Upper lobe of left lung (tissue), 6 donors: ENCODE measurements around the gene UGT1A9. TPM values are rescaled to one million over a fixed set of nuclear protein-coding genes. Genes with fewer than 3 reads are reported as not detected.
"Not testable (repeated sequence)": the region's sequence is repeated elsewhere in the genome, so short reads cannot be mapped to it uniquely, and the experiment has no call there.

ENCODE experiments used
- ATAC-seq, 2 donors: fragments of 200-7000 bp; cut with Tn5 transposase; one replicate each; pipeline ENCODE4 v1.9.1; 2022; ENCODE audit warnings: mild to moderate bottlenecking in 2 of 2, moderate library complexity in 2 of 2; ENCODE audit not compliant: low FRiP score in 2 of 2
- DNase-seq, 2 donors: peaks; one replicate each; pipeline ENCODE4 v3.0.0-alpha.2; 2019 to 2020
- H3K27ac ChIP-seq, 4 donors: fragments of 200-600 bp; sonication (generic); one replicate each; pipeline ENCODE4 v1.5.1; 2016 to 2019
- H3K27me3 ChIP-seq, 4 donors: fragments of 200-600 bp; sonication (generic); one replicate each; pipeline ENCODE4 v1.5.1; 2017 to 2019
- H3K36me3 ChIP-seq, 4 donors: fragments of 200-600 bp; sonication (generic); one replicate each; pipeline ENCODE4 v1.5.1; 2016 to 2019
- H3K4me1 ChIP-seq, 4 donors: fragments of 200-600 bp; sonication (generic); one replicate each; pipeline ENCODE4 v1.5.1; 2018 to 2019
- H3K4me3 ChIP-seq, 4 donors: fragments of 200-600 bp; sonication (generic); one replicate each; pipeline ENCODE4 v1.5.1; 2017 to 2019; ENCODE audit warnings: mild to moderate bottlenecking in 2 of 4, moderate library complexity in 1 of 4
- H3K9me3 ChIP-seq, 4 donors: fragments of 200-600 bp; sonication (generic); one replicate each; pipeline ENCODE4 v1.5.1; 2018 to 2019
- CTCF ChIP-seq, 6 experiments: fragments of 450-650 bp in 4 of 6; fragments of 200-600 bp in 2 of 6; sonication (generic) in 2 of 6; IDR thresholded peaks; one replicate each; pipeline ENCODE4 v1.5.1; 2016 to 2019; ENCODE audit warnings: antibody characterized with exemption in 6 of 6
- EP300 ChIP-seq, 4 donors: sonication (generic); formaldehyde crosslinking; IDR thresholded peaks; one replicate each; pipeline ENCODE4 v1.5.1; 2017; ENCODE audit warnings: antibody characterized with exemption in 4 of 4, control low read depth in 2 of 4
- POLR2A ChIP-seq, 4 donors: fragments of 450-650 bp; IDR thresholded peaks; one replicate each; pipeline ENCODE4 v1.5.1; 2016 to 2017; ENCODE audit warnings: antibody characterized with exemption in 4 of 4, mild to moderate bottlenecking in 2 of 4
- POLR2AphosphoS5 ChIP-seq, 2 donors: sonication (generic); formaldehyde crosslinking; IDR thresholded peaks; one replicate each; pipeline ENCODE4 v1.5.1; 2017; ENCODE audit warnings: antibody characterized with exemption in 2 of 2
- WGBS, 2 donors: methylation state at CpG; one replicate each; pipeline ENCODE4 v1.1.5; 2017 to 2018; 5-methylcytosine and 5-hydroxymethylcytosine counted together
- total RNA-seq, 6 donors: library from RNA; depleted of rRNA in 4 of 6; stranded (reverse); fragments of >200 nt in 4 of 6; gene quantifications; one replicate each; pipeline versions ENCODE4 v1.1.0 to v1.2.1, GENCODE V29; 2016 to 2021
- donor health status: DM: no; HTN: no; CAD: no; lungs with moderate emphysema.
- donor health status: DM: no; HTN: yes; CAD: no; lungs with severe emphysema.

Gene UGT1A9
- total RNA-seq, 6 donors from 2014 or later = not detected

- ATAC-seq (no peak), DNase-seq (no peak)
- Histone ChIP-seq H3K9me3 (no peaks in the 10 kb centered on the region), H3K27me3 (no peaks in the 10 kb centered on the region), H3K36me3 (no peaks in the 10 kb centered on the region), H3K27ac (no peak overlapping the region), H3K4me1 (no peaks in the 10 kb centered on the region), H3K4me3 (no peak overlapping the region)
- 88 to 93% methylated on average over 8 of the region's 8 CpGs for WGBS, 2 donors
- TF ChIP-seq POLR2AphosphoS5 (IDR thresholded peaks at IDR 0.05) (no peak), POLR2A (IDR thresholded peaks at IDR 0.05) (no peak), EP300 (IDR thresholded peaks at IDR 0.05) (no peak), CTCF (IDR thresholded peaks at IDR 0.05) (no peak)
These were observed 27.8 kb downstream of the UGT1A9 start for GRCh38 chr2:233699424-233700027.

DNA sequence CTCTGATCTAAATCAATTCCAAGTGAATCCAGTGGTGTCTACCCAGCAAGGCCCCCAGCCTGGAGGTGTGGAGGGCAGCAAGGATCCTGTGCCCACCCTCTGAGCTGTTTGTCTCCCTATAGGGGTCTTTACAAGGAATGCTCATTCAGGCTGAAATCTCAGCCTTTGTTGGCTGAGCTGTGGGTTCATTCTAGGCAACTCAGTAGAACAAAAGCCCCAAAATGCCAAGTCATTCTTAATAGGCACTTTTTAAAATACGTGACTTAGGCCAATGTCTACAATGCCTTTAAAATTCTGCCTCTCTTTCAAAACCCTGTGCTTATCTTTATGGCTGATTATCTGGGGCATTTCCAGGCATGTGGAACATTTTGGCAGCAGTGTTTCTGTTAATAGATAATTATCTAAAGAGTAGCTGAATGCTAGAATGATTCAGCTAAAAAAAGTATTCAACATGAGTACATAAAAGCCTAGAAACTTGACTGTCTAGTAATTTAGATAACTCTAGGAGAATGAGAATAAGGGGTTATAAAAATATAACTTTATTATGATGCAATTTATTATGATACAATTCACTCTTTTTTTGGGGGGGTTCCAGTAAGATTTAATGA, 28.4 kb downstream of the UGT1A9 start:
- Histone ChIP-seq H3K9me3 (no peaks in the 10 kb centered on the region), H3K4me1 (no peaks in the 10 kb centered on the region), H3K36me3 (no peaks in the 10 kb centered on the region), H3K27ac (no peak overlapping the region), H3K27me3 (no peaks in the 10 kb centered on the region), H3K4me3 (no peak overlapping the region)
- TF ChIP-seq POLR2A (IDR thresholded peaks at IDR 0.05) (no peak), EP300 (IDR thresholded peaks at IDR 0.05) (no peak), CTCF (IDR thresholded peaks at IDR 0.05) (no peak), POLR2AphosphoS5 (IDR thresholded peaks at IDR 0.05) (no peak)
- ATAC-seq (no peak), DNase-seq (no peak)
- 11 to 18% methylated on average over 1 of the region's 1 CpG for WGBS, 2 donors

- not testable (repeated sequence) for DNase-seq, ATAC-seq, H3K27me3 ChIP-seq, H3K4me1 ChIP-seq, H3K4me3 ChIP-seq, H3K9me3 ChIP-seq, H3K36me3 ChIP-seq, H3K27ac ChIP-seq
- WGBS, 2 donors = 91 to 93% methylated on average over 5 of the region's 5 CpGs
These were observed 29.1 kb downstream of the UGT1A9 start for GRCh38 chr2:233700842-233701241.

DNA sequence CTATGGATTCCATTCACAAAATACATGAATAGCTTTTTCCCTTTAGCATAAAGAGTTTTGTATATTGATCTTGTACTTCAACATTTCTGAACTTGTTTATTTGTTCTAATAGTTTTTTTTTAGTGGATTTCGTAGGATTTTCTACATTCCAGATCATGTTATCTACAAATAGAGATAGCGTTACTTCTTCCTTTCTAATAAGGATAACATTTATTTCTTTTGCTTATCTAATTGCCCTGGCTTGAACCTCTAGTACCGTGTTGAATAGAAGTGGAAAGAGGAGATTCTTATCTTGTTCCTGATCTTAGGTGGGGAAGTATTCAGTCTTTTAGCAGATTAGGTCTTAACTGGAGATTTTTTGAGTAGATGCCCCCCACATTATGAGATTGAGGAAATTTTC, 30.5 kb downstream of the UGT1A9 start:
- Histone ChIP-seq H3K9me3 (no peaks in the 10 kb centered on the region), H3K4me1 (no peaks in the 10 kb centered on the region), H3K4me3 (no peak overlapping the region), H3K27me3 (no peaks in the 10 kb centered on the region), H3K36me3 (no peaks in the 10 kb centered on the region), H3K27ac (no peak overlapping the region)
- no peak for ATAC-seq
- WGBS, 2 donors = 46 to 48% methylated on average over 3 of the region's 3 CpGs
- DNase-seq = no peak
- no peak for TF ChIP-seq CTCF (IDR thresholded peaks at IDR 0.05)

- no peak overlapping the region for H3K4me3 ChIP-seq
- H3K4me1 ChIP-seq = no peaks in the 10 kb centered on the region
- no peaks in the 10 kb centered on the region for H3K9me3 ChIP-seq
- WGBS, 2 donors = 55 to 67% methylated on average over 4 of the region's 4 CpGs
- no peaks in the 10 kb centered on the region for H3K27me3 ChIP-seq
- H3K27ac ChIP-seq = no peak overlapping the region
- ATAC-seq (peak in 1 of 2 donors; percentile 66), DNase-seq (peak in 1 of 2 donors; percentile 51)
- no peaks in the 10 kb centered on the region for H3K36me3 ChIP-seq
- TF ChIP-seq EP300 (IDR thresholded peaks at IDR 0.05) = no peak
- TF ChIP-seq POLR2AphosphoS5 (IDR thresholded peaks at IDR 0.05) = no peak
- no peak for TF ChIP-seq CTCF (IDR thresholded peaks at IDR 0.05)
- TF ChIP-seq POLR2A (IDR thresholded peaks at IDR 0.05) = no peak
These were observed 34.3 kb downstream of the UGT1A9 start for GRCh38 chr2:233705911-233706506.
